Neural progenitor cell (in vitro differentiated cells): ENCODE measurements around the gene BCKDK. TPM values are rescaled to one million over a fixed set of nuclear protein-coding genes. Genes with fewer than 3 reads are reported as not detected.

Experiments used
- DNase-seq: peaks from one replicate; pipeline ENCODE4 v3.0.0-alpha.2; 2016; ENCODE audit warnings: low spot score
- H2AFZ ChIP-seq: fragments of 200-600 bp; sonication (generic); replicated peaks from 2 replicates; pipeline ENCODE4 v1.6.1; 2016; ENCODE audit warnings: antibody characterized with exemption
- H3F3A ChIP-seq: fragments of 200-600 bp; sonication (generic); 2 replicates; pipeline ENCODE4 v1.6.1; 2016; ENCODE audit warnings: antibody characterized with exemption, low read depth
- H3K27ac ChIP-seq: fragments of 200-600 bp; sonication (generic); 2 replicates; pipeline ENCODE4 v1.5.1; 2016; ENCODE audit warnings: mild to moderate bottlenecking
- H3K27me3 ChIP-seq: fragments of 200-600 bp; sonication (generic); 2 replicates; pipeline ENCODE4 v1.6.1; 2016; ENCODE audit warnings: mild to moderate bottlenecking, moderate library complexity
- H3K36me3 ChIP-seq: fragments of 200-600 bp; sonication (generic); 2 replicates; pipeline ENCODE4 v1.5.1; 2016
- H3K4me1 ChIP-seq: fragments of 200-600 bp; sonication (generic); 2 replicates; pipeline ENCODE4 v1.6.1; 2016; ENCODE audit warnings: mixed run types
- H3K4me2 ChIP-seq: fragments of 200-600 bp; sonication (generic); 2 replicates; pipeline ENCODE4 v1.6.1; 2016
- H3K4me3 ChIP-seq: fragments of 200-600 bp; sonication (generic); 2 replicates; pipeline ENCODE4 v1.5.1; 2016
- H3K79me2 ChIP-seq: fragments of 200-600 bp; sonication (generic); 2 replicates; pipeline ENCODE4 v1.6.1; 2016; ENCODE audit warnings: low read depth
- H3K9ac ChIP-seq: fragments of 200-600 bp; sonication (generic); 2 replicates; pipeline ENCODE4 v1.6.1; 2016
- H3K9me3 ChIP-seq: fragments of 200-600 bp; sonication (generic); 2 replicates; pipeline ENCODE4 v1.5.1; 2016; ENCODE audit warnings: low read depth
- H4K20me1 ChIP-seq: fragments of 200-600 bp; sonication (generic); 2 replicates; pipeline ENCODE4 v1.6.1; 2016; ENCODE audit warnings: low read depth
- H3K27ac Mint-ChIP-seq: 3 replicates; pipeline ENCODE4 v1.8.0; 2021; ENCODE audit warnings: mixed read lengths
- H3K27me3 Mint-ChIP-seq: 2 replicates; pipeline ENCODE4 v1.8.0; 2022; ENCODE audit warnings: low read depth, mild to moderate bottlenecking, inconsistent platforms, moderate library complexity, mixed read lengths; ENCODE audit not compliant: insufficient read depth
- H3K36me3 Mint-ChIP-seq: 3 replicates; pipeline ENCODE4 v1.8.0; 2021; ENCODE audit warnings: mixed read lengths
- H3K4me1 Mint-ChIP-seq: 3 replicates; pipeline ENCODE4 v1.8.0; 2021; ENCODE audit warnings: mixed read lengths
- H3K4me3 Mint-ChIP-seq: 3 replicates; pipeline ENCODE4 v1.8.0; 2021; ENCODE audit warnings: mild to moderate bottlenecking, moderate library complexity, mixed read lengths
- H3K9me3 Mint-ChIP-seq: 3 replicates; pipeline ENCODE4 v1.8.0; 2020; ENCODE audit warnings: mixed read lengths
- EZH2 ChIP-seq: fragments of 200-600 bp; sonication (generic); IDR thresholded peaks from 2 replicates; pipeline ENCODE4 v1.6.1; 2017; ENCODE audit warnings: antibody characterized with exemption, mild to moderate bottlenecking, moderate library complexity
- EZH2phosphoT487 ChIP-seq: fragments of 200-600 bp; sonication (generic); IDR thresholded peaks from 2 replicates; pipeline ENCODE4 v1.6.1; 2017; ENCODE audit warnings: antibody characterized with exemption
- total RNA-seq: library from RNA; depleted of rRNA; stranded (reverse); fragments of >200 nt; gene quantifications from 2 replicates; pipeline ENCODE4 v1.2.3, GENCODE V29; 2015; ENCODE audit warnings: low replicate concordance
- TF ChIP-seq, protein P1 (sequence below): fragments of 200-600 bp; sonication (generic); IDR thresholded peaks from 2 replicates; pipeline ENCODE4 v1.5.1; 2017; ENCODE audit warnings: antibody characterized with exemption, mild to moderate bottlenecking

The BCKDK gene
- total RNA-seq, 1 donor from 2014 or later = 19.8 TPM

DNA sequence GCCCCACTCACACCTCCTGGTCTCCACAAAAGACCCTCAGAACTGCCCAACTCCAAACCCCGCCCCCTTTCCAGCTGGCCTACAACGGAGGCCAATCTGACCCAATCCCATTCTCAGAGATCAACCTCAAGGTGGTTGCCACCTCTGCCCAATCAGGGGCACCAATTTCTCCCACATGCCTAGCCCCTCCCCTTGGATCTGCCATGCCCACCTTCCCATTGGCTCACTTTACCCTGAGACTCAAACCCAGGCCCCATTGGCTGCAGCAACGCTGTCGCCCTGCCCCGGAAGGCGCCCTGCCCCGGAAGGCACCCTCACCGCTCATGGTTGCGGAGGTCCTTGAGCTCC is 44.7 kb upstream of the BCKDK start:
- Mint-ChIP-seq H3K27me3 (peaks cover 8% of the 10 kb centered on the region), H3K4me3 (no peak overlapping the region), H3K36me3 (peaks cover 26% of the 10 kb centered on the region), H3K9me3 (no peaks in the 10 kb centered on the region), H3K4me1 (peaks cover 3% of the 10 kb centered on the region), H3K27ac (no peak overlapping the region)
- no peaks in the 10 kb centered on the region for H3K36me3 ChIP-seq
- no peak for DNase-seq
- H3K27ac ChIP-seq = no peak overlapping the region
- no peaks in the 10 kb centered on the region for H3K4me1 ChIP-seq
- peaks cover 45% of the 10 kb centered on the region for H4K20me1 ChIP-seq
- no peaks in the 10 kb centered on the region for H3K27me3 ChIP-seq
- H3K79me2 ChIP-seq = peaks cover 34% of the 10 kb centered on the region
- H3F3A ChIP-seq = no peaks in the 10 kb centered on the region
- H3K4me3 ChIP-seq = no peak overlapping the region
- H3K4me2 ChIP-seq = no peak overlapping the region
- H3K9ac ChIP-seq = no peak overlapping the region
- no peak overlapping the region for H2AFZ ChIP-seq
- H3K9me3 ChIP-seq = no peaks in the 10 kb centered on the region
- TF ChIP-seq EZH2phosphoT487 (no peak), EZH2 (no peak)
- TF ChIP-seq, protein P1, sequence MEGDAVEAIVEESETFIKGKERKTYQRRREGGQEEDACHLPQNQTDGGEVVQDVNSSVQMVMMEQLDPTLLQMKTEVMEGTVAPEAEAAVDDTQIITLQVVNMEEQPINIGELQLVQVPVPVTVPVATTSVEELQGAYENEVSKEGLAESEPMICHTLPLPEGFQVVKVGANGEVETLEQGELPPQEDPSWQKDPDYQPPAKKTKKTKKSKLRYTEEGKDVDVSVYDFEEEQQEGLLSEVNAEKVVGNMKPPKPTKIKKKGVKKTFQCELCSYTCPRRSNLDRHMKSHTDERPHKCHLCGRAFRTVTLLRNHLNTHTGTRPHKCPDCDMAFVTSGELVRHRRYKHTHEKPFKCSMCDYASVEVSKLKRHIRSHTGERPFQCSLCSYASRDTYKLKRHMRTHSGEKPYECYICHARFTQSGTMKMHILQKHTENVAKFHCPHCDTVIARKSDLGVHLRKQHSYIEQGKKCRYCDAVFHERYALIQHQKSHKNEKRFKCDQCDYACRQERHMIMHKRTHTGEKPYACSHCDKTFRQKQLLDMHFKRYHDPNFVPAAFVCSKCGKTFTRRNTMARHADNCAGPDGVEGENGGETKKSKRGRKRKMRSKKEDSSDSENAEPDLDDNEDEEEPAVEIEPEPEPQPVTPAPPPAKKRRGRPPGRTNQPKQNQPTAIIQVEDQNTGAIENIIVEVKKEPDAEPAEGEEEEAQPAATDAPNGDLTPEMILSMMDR = no peak

DNA sequence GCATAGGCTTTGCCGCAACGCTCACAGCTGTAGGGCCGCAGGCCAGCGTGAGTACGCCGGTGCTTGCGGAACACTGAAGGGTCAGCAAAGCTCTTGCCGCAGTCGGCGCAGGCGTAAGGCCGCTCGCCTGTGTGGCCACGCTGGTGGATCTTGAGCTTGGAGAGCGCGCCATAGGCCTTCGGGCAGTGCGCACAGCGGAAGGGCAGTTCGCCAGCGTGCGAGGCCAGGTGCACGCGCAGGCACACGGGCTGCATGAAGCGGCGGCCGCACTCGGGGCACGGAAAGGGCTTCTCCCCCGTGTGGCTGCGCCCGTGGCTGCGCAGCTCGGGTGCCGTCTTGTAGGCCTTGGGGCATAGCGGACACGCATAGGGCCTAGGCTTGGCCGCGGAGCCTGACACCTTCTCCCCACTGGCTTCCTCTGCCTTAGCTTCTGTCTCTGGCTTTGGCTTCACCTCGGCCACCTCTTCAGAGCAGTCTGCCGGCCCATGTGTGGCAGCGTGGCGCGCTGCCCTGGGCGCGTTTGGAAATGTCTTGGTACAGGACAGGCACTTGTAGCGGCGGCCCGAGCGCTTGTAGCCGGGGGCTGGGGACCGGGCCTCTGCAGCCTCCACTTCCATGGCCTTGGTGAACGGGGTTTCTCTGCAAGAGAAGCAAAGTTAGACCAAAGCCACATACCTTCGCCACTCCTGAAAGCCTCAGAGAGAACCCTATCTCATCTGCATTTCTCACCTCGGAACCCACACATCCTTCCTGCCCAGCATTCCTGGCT is 44.2 kb upstream of the BCKDK start:
- Histone ChIP-seq H3K4me3 (no peak overlapping the region), H3K9ac (no peak overlapping the region), H3K79me2 (peaks cover 39% of the 10 kb centered on the region), H3F3A (no peaks in the 10 kb centered on the region), H3K36me3 (no peaks in the 10 kb centered on the region), H3K27ac (no peak overlapping the region), H2AFZ (no peak overlapping the region), H3K4me1 (no peaks in the 10 kb centered on the region), H3K4me2 (no peak overlapping the region), H3K9me3 (no peaks in the 10 kb centered on the region), H3K27me3 (no peaks in the 10 kb centered on the region), H4K20me1 (peaks cover 50% of the 10 kb centered on the region)
- H3K4me3 Mint-ChIP-seq = peak overlapping the region; percentile 15
- DNase-seq = no peak
- TF ChIP-seq, protein P1 = no peak
- no peak for TF ChIP-seq EZH2phosphoT487
- no peak for TF ChIP-seq EZH2
- peak overlapping the region; percentile 33 for H3K27ac Mint-ChIP-seq
- H3K9me3 Mint-ChIP-seq = no peaks in the 10 kb centered on the region
- H3K4me1 Mint-ChIP-seq = peaks cover 3% of the 10 kb centered on the region
- peaks cover 26% of the 10 kb centered on the region for H3K36me3 Mint-ChIP-seq
- H3K27me3 Mint-ChIP-seq = peaks cover 8% of the 10 kb centered on the region

DNA sequence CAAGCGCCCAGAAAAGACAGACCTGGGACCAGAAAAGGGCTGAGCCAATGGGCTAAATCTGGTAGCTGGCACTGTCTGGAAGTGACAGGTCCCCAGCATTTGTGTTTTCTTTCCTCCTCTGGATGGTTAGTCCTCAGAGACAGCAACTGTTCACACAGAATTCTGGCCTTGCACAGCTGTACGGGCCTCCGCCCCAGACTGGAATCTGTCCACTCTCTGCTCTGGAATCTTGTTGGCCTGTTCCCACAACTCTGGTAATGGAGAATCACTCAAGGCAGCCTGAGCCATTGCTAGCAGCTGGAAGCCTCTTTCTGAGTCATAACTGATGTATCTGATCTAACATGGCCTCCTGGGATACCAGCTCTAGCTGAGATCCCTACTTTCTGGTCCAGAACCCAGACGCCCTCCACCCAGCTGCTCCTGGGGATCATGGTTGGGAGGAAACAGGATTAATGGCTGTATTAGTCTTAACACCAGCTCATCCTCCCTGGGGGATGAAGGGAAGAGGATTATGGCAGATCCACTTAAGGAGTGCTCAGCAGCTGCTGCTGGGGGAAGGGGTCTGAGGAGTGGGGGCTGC is 43.2 kb upstream of the BCKDK start:
- peaks cover 13% of the 10 kb centered on the region for H3K27me3 Mint-ChIP-seq
- Histone ChIP-seq H3K4me1 (no peaks in the 10 kb centered on the region), H3K79me2 (peaks cover 49% of the 10 kb centered on the region), H3K27ac (no peak overlapping the region), H3F3A (no peaks in the 10 kb centered on the region), H3K36me3 (no peaks in the 10 kb centered on the region), H3K9me3 (no peaks in the 10 kb centered on the region), H3K9ac (no peak overlapping the region), H2AFZ (no peak overlapping the region), H3K27me3 (no peaks in the 10 kb centered on the region), H3K4me3 (no peak overlapping the region), H3K4me2 (no peak overlapping the region), H4K20me1 (peaks cover 52% of the 10 kb centered on the region)
- peak; percentile 61 for DNase-seq
- H3K4me3 Mint-ChIP-seq = peak overlapping the region; percentile 48
- peak overlapping the region; percentile 76 for H3K27ac Mint-ChIP-seq
- H3K4me1 Mint-ChIP-seq = peaks cover 3% of the 10 kb centered on the region
- H3K9me3 Mint-ChIP-seq = no peaks in the 10 kb centered on the region
- TF ChIP-seq, protein P1 = no peak
- TF ChIP-seq EZH2phosphoT487 (peak; percentile 73), EZH2 (no peak)
- H3K36me3 Mint-ChIP-seq = peaks cover 27% of the 10 kb centered on the region
